ENCODE measurements around the gene TMEM185B.
A peak's percentile ranks its signal among the peaks of the same experiment; 100 is the strongest.

The TMEM185B gene

DNA sequence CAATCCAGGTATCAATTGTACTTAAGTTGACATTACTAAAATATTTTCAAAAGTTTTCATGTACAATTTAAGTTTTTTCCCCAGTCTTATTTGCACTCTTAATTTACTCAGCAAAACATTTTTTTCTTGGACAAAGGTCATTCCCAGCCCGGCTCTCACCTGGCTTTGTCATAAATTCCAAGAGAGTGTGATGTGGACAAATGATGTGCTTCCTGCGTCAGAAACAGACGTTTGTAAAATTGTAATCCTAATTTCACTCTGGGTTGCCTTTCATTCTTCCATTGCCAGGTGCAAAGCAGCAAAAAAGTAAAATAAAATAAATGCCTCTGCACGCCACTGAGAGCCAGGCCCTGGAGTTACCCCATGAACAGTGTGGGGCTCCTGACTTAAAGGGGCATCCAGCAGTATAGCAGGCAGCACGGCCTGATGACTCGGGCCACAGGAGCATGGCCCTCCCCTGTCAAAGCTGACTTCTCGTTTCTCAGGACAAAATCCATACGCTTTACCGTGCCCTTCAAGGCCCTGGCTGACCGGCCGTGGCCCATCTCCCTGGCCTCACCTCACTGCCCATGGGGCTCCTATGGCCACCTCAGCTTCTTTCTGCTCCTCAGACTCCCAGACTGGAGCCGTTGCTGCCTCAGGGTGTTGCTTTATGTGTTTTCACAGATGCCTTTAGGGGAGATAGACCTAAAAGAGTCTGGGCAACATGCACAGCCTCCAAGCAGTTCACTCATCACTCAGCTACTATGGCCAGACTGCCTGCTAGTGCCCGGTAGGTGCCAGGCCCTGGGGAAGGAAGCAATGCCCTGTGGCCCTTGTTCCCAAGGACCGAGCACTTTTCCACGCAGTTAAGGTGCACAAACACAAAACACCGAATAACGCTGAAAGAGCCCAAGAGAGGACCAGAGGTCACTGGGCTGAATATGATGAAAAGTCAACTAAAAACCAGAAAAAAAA, 7.6 kb upstream of the TMEM185B start:
- no peak for DNase-seq

GRCh38 chr2:120229341-120229740, 6.1 kb upstream of the TMEM185B start:
- no peak for DNase-seq

GRCh38 chr2:120228503-120228902, 5.3 kb upstream of the TMEM185B start:
- DNase-seq: no peak

DNA sequence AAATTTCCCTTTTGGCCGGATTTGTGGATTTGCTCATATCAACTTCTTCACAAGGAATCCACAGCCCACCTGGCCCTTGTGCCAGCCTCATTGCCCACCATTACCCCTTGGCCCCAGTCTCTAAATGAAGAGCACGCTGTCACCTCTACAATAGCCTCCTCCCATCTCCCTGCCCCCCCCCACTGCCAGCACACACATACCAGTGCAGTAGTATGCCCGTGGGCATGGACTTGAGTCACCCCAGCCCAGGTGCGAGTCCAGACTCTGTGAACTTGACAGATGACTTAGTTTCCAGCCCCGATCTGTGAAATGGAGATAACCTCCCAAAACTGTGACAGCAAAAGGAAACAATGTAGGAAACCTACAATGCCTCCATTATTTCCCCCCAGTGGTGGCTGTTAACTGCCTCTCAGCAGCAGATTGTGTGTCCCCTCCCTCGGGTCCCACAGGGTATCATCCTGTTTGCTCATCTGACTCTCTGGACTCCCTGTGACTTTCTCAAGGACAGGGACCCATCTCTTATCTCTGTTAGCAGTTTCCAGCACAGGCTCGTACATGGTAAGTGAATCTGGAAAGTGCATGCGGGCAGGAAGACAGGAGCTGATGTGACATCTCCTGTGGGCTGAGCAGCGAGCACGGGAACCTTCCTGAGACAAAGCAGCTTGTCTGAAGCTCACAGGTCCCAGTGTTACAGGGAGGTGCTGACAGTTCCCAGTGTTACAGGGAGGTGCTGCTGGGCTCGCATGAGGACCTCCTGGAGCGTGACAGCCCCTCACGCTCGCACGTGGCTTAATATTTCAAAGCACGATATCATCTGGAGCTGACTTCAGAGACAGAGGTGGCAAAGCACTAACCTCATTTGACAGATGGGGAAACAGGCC, 4.2 kb upstream of the TMEM185B start:
- DNase-seq: peak; percentile 69

- no peak for DNase-seq
Measured at GRCh38 chr2:120226316-120226715, 3.1 kb upstream of the TMEM185B start.

DNA sequence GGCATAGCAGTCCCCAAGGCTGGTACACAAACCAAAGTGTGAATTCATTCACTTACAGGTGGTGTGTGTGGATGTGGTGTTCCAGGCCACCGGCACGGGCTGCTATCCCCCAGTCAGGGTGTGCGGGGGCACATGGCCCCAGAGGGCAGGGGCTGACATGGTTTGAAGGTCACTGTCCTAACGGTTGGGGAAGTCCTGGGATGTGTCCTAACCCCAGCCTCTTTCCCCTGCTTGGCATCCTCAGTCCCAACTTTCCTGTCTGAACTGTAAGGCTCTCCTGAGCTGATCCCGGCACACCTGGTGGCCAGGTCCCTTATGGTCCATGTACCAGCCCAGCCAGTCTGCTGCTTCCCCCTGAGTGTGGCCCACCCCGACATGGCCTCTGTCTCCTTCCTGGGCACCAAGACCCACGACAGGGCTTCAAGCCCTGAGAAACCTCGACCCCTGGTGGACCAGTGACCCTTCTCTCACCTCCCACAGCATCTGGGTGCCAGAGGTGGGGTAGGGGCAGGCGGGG, 2.4 kb upstream of the TMEM185B start:
- DNase-seq: no peak

- no peak for DNase-seq
Measured at GRCh38 chr2:120224735-120225548, 1.7 kb upstream of the TMEM185B start.

- no peak for DNase-seq
Measured at GRCh38 chr2:120224256-120224655, 1.1 kb upstream of the TMEM185B start.

DNA sequence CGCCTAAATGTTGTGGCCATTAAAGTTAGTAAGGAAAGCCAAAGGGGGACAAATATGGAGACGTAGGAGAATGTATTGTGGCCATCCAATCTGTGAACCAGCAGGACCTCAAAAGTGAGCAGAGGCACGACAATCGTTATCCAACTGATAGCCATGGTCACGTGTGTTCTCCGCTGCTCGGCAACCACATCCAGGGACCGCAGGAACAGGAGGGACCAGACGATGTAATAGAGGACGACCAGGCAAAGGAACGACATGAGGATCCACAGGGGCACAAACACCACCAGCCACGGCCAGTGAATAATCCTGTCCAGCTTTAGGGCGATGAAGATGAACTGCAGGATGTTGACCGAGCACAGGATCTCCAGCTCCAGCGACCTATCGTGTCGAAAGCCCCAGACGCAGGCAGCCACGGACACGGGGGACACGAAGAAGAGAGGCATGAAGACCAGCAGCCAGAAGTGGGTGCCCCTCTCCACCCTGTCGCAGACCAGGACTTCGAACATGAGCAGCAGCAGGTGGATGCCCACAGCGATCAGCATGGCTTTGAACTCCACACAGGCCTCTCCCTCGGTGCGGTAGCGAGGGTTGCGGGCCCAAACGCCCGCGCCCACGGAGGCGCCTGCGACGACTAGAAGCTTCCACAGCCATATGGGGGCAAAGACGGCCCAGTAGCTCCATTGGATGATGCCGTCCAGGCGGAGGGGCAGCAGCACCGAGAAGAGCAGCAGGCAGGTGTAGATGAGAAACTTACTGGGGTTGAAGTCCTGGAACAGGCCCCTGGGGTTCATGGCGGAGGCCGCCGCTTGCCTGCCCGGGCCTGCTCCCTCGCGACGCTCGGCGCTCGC, 790 bp downstream of the TMEM185B start:
- no peak for DNase-seq

DNA sequence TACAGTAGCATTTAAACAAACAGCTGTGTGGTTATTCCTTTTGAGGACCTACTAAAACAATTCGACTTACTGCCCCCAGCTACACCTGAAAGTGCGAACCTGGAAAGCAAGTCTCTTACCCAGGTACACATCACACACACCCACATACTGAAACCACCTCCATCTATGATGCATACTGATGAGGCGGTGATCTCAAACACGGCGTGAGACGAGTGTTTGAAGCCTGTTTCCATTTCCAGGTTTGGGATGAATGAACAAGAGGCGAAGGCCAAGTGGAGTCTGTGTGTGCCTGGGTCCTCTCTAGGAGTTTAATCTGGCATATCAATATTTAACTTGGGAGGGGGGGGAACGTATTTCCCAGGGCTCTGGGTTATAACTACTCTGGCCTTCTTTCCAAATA, 1.6 kb downstream of the TMEM185B start:
- DNase-seq: no peak

DNA sequence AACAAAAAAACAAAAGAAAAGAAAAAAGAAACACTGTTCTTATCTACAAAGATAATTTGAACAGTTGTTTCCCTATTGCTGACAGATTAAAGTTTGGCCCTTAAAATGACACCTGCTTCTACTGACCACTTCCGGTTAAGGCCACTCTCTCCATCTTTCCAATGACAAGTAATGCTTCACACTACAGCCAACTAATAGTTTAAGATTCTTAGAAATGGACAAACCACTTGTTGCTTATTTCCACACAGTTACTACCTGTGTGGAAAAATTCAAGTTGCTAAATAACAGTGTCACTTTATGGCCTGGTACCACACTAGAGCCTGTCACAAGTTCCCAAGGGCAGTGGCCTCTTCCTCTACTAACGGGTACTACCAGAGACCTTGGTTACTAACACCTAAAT, 2.4 kb downstream of the TMEM185B start:
- no peak for DNase-seq

DNA sequence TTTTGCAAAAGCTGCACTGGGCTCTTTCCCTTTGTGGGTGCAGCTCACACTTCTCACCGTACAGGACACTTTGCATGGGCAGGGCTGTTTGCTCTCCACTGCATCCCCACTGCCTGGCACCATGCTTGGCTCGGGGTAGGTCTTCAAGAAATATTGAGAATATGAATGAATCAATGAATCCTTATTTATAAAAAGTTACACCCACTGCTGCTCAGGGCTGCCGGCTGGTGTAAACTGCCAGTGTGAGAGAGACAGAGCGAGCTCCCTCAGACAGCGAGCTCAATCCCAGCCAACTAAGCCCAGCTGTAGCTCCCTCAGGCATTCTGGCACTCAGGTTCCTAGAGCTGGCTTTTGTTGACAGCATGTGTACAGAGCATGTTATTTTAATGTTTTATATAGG, 3.4 kb downstream of the TMEM185B start:
- no peak for DNase-seq

- DNase-seq: no peak
Measured at GRCh38 chr2:120219291-120219690, 3.9 kb downstream of the TMEM185B start.

DNA sequence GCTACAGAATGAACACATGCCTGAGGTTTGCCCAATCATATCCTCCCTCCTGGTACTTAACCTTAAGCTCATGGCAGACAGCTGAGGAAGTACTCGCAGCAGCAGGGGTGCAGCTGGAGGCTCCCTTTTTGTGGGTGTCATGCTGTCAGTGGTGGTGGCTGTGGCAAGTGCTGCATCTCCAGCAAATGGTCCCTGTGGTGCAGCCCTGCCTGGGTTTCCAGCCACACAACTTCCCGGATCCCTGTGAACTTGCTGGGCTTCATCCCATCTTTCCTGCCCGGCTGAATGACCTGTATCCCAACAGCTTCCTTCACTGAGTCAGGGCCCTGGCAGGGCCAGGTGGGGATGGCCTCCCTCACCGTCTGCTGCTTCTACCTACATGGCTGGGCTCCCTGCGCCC, 5.0 kb downstream of the TMEM185B start:
- no peak for DNase-seq

DNA sequence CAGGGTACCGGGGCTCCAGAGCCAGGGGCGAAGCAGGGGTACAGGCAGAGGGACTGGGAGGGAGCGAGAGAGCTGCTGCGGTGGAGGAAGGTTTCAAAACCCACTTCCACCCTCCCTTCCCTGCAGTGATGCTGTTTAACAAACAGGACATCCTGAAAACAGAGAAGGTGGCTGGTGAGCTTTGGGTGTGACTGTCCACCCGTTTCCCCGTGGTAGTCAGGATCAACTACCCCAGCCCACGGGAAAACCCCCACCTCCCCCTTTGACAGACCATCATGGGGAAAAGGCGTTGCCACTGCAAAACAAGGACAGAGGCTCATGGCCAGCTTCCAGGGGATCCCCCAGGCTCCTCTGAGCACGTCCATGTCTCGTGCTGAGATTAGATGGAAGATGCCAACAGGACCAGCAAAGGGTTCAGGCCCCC, 12.9 kb downstream of the TMEM185B start:
- DNase-seq: no peak

- no peak for DNase-seq
Measured at GRCh38 chr2:120209427-120210269, 13.6 kb downstream of the TMEM185B start.

DNA sequence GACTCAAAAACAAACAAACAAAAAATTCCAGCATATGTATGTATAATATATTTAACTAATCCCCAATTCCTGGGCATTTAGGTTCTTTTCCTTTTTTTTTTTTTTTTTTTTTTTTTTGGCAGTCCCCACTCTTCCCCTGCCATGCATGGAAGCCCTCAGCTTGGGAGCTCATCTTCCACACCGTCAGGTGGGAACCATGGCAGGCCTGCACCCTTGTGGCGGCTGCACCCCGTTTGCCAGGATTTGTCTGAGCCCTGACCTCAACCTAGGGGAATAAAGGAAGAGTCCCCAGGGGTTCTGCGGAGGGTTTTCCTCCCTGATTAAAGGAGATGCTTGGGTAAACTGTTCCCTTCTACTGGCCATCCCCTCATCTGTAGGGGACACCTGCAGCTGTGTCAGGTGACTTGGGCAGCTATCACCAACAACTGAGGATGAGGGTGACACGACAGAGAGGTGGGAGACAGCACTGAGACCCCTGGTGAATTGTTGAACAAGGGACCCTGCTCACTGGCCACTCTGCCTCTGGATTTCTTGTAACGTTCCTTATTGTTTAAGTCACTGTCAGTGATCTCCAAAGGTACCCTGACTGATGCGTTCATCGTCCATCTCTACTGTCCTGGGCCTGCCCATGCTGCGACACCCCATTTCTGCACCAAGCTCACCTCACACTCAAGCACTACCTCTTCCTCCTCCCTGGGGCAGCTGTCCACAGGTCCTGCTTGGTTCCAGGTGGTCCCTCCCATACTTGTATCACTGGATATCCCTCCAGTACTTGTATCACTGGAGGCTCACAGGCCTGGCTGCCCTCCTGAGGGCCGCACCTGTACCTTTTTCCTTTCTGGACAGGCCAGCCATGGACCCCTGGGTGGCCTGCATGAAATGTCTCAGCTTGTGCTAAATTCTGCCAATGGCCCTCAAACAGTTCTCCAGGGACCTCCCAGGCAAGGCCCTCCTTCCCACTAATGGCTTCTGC, 14.5 kb downstream of the TMEM185B start:
- DNase-seq: no peak

DNA sequence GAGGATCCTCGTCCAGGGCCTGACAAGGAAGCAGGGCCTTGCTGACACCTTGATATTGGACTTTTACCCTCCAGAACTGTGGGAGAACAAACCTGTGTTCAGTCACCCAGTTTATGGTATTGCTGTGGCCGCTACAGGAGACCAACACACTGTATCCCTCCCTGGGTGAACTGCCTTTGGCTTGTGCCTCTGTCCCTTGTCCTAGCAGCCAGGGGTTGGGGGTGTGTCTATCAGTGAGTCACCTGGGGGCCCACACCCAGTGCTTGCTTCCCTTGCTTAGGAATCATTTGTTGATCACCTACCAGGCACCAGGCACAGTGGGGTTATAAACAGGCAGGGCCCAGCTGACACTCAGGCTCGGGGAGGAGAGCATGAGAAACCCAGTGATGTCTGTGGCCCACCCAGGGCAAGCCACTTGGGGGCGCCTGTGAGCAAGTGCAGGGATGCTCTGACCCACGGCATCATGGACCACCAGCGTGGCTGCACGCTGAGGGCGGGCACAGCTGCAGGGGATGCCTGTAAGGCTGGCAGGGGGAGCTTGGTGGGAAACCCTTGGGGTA, 17.1 kb downstream of the TMEM185B start:
- DNase-seq: no peak

All from hematopoietic multipotent progenitor cell treated with erythropoietin and hydrocortisone succinate and interleukin-3 and kit ligand, for 6 days (in vitro differentiated cells).